ENCODE measurements around the gene SH3YL1.

SH3YL1 gene

DNA sequence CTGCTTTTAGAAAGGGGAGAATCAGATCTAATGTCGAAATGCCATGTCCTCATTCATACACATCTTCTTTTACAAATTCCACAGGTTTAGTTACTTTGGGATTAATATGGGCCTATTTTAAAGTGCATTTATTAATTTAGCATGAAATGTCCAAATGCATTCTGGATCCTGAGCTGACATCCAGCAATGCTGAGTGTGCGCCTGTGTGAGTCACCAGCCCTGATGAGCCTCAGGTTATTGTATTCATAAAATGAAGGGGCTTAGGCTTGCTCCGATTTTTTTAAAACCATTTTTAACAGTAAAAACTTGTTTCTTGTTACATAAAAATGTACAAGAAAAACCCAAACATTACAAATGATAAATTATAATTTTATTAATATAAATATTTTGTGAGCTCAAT, 94.1 kb downstream of the SH3YL1 start:
- in situ Hi-C loops (cut with HindIII; ENCODE audit: low pct_ligation_motif_present, low pct_unique_long_range_greater_than_20kb, low sequenced_read_pairs): no loop called here
- DNase-seq: no peak

All from ACHN (cell line).